HG02678 (cell line): Measurements from ENCODE around the gene CMPK2.
A peak's percentile ranks its signal among the peaks of the same experiment; 100 is the strongest.
"Not testable (repeated sequence)": the region's sequence is repeated elsewhere in the genome, so short reads cannot be mapped to it uniquely, and the experiment has no call there.

Source experiments
- ATAC-seq: cut with Tn5 transposase; IDR thresholded peaks from one replicate; pipeline ENCODE4 v1.9.1; 2021; ENCODE audit warnings: mild to moderate bottlenecking, moderate library complexity; ENCODE audit not compliant: unreplicated experiment

Gene CMPK2, protein sequence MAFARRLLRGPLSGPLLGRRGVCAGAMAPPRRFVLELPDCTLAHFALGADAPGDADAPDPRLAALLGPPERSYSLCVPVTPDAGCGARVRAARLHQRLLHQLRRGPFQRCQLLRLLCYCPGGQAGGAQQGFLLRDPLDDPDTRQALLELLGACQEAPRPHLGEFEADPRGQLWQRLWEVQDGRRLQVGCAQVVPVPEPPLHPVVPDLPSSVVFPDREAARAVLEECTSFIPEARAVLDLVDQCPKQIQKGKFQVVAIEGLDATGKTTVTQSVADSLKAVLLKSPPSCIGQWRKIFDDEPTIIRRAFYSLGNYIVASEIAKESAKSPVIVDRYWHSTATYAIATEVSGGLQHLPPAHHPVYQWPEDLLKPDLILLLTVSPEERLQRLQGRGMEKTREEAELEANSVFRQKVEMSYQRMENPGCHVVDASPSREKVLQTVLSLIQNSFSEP

DNA sequence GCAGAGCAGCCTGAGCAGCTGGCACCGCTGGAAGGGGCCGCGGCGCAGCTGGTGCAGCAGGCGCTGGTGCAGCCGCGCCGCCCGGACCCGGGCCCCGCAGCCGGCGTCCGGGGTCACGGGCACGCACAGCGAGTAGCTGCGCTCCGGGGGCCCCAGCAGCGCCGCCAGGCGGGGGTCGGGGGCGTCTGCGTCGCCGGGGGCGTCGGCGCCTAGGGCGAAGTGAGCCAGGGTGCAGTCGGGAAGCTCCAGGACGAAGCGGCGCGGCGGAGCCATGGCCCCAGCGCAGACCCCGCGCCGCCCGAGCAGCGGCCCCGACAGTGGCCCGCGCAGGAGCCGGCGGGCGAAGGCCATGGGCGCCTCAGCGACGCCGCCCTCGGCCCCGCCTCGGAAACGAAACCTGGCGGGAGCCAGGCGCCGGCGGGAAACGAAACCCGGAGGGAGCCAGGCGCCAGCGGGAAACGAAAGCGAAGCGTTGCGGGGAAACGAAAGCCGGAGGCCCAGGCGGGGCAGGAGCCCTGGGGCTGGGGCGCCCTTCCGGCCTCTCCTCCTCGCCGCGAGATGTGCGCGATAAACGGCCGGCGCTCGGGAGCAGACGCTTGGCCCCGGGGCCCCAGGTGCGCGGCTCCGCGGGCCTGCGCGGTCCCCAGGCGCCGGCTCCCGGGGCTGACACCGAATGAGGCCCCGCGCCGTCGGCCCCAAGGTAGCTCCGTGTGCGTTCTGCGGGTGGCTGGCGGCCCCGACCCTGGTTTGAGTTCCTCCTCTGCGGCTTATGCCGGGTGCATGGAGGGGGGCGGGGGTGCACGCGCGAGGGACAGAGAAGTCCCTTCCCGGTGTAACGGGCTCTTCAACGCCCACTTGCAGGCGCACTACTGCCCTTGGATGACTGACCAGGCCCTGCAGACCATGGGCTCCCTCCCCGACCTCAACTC, at the start of gene CMPK2:
Gene CMPK2, minus strand, starts transcription at position 562 of the 929 bp plus-strand sequence. Its CDS starts 211 bp downstream, at position 351.
- ATAC-seq: peak; percentile 73

DNA sequence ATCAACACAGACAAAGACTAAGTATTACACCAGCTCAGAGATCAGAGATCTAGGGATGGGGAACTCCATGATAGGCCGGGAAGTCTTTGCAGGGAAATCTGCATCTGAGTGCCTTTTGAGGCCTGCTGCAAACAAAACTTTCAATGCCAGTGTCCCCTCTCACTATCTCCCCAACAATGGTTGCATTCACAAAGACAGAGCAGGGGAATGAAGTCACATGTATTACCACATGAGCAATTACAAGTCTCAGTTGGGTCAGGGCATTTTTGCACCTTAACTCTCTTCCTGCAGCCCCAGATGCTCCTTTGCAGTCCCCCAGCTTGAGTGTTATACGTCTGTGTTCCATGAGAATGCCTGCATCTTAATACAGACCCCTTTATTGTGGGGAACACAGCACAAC, 49.7 kb upstream of the CMPK2 start:
- ATAC-seq: no peak

- ATAC-seq: no peak
Observed at GRCh38 chr2:6914828-6915227, 49.1 kb upstream of the CMPK2 start.

- ATAC-seq: no peak
Observed at GRCh38 chr2:6913415-6914157, 47.9 kb upstream of the CMPK2 start.

DNA sequence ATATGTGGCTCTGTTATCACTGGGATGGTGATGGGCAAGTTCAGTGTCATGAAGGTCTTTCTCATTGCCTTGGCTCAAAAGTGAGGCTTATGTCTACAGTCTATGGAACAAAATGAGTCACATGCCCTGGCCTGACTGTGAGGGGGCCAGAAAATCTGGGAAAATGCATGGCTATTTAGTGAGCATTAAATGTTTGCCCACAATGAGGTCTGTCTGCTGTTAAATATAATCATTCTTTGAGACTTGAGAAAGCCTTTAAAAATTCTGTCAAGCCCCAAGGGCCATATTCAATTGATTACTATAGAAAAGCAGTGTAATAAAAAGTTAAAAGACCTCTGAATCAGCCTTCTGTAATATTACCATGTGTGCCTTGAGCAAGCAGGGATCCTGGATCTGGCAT, 46.0 kb upstream of the CMPK2 start:
- ATAC-seq: no peak

GRCh38 chr2:6909431-6910385, 44.0 kb upstream of the CMPK2 start:
- peak; percentile 99 for ATAC-seq

GRCh38 chr2:6908291-6908690, 42.6 kb upstream of the CMPK2 start:
- ATAC-seq: no peak

GRCh38 chr2:6906165-6906741, 40.5 kb upstream of the CMPK2 start:
- no peak for ATAC-seq

- no peak for ATAC-seq
Observed at GRCh38 chr2:6905668-6906067, 40.0 kb upstream of the CMPK2 start.

DNA sequence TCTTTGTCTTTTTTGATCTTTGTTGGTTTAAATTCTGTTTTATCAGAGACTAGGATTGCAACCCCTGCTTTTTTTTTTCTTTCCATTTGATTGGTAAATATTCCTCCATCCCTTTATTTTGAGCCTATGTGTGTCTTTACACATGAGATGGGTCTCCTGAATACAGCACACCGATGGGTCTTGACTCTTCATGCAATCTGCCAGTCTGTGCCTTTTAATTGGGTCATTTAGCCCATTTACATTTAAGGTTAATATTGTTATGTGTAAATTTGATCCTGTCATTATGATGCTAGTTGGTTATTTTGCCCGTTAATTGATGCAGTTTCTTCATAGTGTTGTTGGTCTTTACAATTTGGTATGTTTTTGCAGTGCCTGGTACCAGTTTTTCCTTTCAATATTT, 36.9 kb upstream of the CMPK2 start:
- ATAC-seq: not testable (repeated sequence)

DNA sequence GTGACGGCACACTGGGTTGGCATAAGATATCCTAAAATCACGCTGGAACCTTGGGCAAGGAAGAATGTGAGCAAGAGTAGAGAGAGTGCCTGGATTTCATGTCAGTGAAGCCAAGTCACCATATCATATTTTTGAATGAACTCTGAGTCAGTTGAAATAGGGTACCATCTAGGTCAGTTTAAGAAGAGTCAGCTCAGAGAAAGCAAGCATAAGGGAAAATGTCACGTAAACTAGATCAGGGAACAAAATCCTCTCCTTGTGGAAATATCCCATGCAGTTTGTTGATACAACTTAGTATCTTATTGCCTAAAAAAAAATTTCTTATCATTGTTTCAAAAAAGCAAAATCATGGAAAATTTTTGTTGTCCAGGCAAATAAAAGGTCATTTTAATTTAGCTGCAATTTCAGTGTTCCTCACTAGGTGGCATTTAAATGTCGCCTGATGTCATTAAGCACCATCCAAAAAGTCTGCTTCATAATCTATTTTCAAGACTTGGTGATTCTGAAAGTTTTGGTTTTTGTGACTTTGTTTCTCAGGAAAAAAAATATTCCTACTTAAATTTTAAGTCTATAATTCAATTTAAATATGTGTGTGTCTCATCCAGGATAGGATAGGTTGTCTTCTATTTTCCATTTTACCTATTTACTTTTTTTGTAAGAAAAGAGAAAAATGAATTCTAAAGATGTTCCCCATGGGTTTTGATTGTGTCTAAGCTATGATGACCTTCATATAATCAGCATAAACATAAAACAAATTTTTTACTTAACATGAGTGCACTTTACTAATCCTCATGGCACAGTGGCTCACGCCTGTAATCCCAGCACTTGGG, 31.4 kb upstream of the CMPK2 start:
- ATAC-seq: no peak

GRCh38 chr2:6893876-6894482, 28.3 kb upstream of the CMPK2 start:
- ATAC-seq: no peak

DNA sequence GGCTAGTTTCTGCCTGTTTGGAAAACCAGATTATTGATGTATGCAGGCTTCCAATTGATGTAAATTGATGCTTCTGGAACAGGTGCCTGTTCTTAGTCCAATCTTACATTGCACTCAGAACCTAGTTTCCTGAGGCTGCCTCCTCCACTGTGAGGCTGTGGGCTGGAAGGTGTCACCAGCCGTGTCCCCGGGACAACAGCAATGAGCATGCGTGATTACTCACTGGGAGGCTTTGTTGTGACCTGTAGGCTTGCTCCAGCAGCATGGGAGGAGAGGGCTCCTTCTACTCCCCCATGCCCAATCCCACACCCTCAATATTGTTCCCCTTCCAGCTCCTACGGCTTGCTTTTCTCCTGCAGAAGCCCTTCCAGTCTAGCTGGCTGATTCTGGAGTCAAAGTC, 23.0 kb upstream of the CMPK2 start:
- ATAC-seq: no peak

DNA sequence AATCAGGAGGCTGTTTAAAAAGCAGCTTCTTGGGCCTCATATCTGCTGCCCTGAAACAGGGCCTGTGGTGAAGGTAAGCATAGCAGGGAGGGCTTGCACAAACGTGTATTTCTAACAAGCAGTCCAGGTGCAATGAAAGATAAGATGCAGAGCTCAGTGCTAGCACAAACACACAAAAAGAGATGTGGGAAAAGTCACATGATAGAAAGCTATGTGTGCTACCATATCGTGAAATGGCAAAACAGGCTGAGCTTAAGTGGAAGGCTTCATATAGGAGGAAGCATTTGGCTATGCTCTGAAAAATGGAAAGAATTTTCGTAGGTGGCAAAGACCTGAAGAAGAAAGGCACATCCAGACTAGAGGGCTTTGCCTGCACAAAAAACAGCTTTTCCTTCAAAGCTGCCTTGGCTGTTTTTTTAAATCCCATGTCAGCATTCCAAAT, 22.1 kb upstream of the CMPK2 start:
- ATAC-seq: no peak

- ATAC-seq: no peak
Observed at GRCh38 chr2:6885968-6886367, 20.3 kb upstream of the CMPK2 start.

- ATAC-seq: no peak
Observed at GRCh38 chr2:6885551-6885950, 19.8 kb upstream of the CMPK2 start.

GRCh38 chr2:6883448-6884122, 17.9 kb upstream of the CMPK2 start:
- ATAC-seq: no peak

DNA sequence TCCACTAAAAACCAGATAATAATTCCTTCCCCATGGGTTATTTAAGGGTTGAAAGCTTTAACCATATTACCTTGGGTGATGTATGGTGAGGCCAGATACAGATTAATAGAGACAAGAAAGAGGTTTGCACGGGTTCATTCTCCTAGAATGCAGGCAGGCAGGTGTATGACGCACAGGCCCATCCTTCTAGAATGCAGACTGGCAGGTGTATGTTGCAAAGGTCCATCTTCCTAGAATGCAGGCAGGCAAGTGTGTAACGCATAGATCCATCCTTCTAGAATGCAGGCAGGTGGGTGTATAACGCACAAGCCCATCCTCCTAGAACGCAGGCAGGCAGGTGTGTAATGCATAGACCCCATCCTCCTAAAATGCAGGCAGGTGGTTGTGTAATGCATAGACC, 15.8 kb upstream of the CMPK2 start:
- ATAC-seq: no peak
